ELR (cell line): Measurements from ENCODE around the gene GCSAML.

Experiments
- DNase-seq: peaks from one replicate; pipeline ENCODE4 v3.0.0-alpha.2; 2015; ENCODE audit warnings: low read depth

The GCSAML gene

DNA sequence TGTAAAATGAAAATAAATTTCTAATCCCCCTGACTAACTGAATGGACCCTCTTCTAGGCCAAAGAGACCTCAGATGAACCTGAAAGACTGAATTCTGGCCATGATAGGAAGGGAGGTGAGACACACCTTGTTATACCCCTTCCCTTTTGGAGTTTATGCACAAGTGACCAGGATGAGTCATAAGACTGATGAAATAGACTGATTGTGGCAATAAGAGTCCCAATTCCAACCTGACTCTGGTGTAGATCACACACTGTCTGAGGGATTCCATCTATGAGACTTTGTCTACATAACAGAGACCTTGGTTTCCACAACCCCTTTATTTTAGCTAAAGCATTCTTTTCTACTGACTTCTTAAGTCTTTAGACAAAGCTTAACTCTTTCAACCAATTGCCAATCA is 25.7 kb downstream of the GCSAML start:
- DNase-seq: no peak

- DNase-seq: peak; percentile 46
Observed at GRCh38 chr1:247576514-247576913, 27.6 kb downstream of the GCSAML start.

DNA sequence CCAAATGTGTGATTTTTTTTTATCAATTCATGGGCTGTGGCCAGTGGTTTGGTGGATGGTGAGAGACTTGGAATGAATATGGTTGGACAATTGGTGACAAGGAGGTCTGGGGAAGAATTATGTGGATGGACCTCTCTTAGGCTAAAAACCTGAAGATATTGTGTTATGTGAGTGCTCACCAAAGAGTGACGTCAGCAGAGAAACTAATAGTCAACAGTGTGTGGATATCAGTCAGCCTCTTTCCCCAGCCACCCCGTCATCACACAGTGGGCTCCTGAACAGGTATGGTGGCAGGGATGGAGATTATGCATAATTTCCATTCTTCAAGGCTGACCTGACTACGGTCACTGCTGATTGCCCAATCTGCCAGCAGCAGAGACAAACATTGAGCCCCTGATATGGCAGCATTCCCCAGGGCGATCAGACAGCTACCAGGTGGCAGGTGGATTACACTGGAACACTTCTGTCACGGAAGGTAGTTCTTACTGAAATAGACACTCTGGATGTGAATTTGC is 30.1 kb downstream of the GCSAML start:
- DNase-seq: no peak

- DNase-seq: no peak
Observed at GRCh38 chr1:247588060-247588459, 39.1 kb downstream of the GCSAML start, which contains the start of gene OR2G2. Gene OR2G2, plus strand, starts transcription at chr1:247588360. Its CDS starts 0 bp downstream, at chr1:247588360.

GRCh38 chr1:247605286-247605685 is 56.4 kb downstream of the GCSAML start, which contains the start of gene OR2G3:
Gene OR2G3, plus strand, starts transcription at chr1:247605586. Its CDS starts 0 bp downstream, at chr1:247605586.
- no peak for DNase-seq

GRCh38 chr1:247613405-247613804 is 64.5 kb downstream of the GCSAML start:
- no peak for DNase-seq

- DNase-seq: no peak
Observed at GRCh38 chr1:247614625-247615024, 65.7 kb downstream of the GCSAML start.
